Gastroesophageal sphincter (tissue), 3 donors: ENCODE data around the gene GHSR.

Experiments used
- CTCF ChIP-seq, 4 experiments: fragments of 200-600 bp in 2 of 4; fragments of 450-650 bp in 2 of 4; sonication (generic) in 1 of 4; IDR thresholded peaks; one replicate each; pipeline ENCODE4 v1.5.1; 2017 to 2019; ENCODE audit warnings: antibody characterized with exemption in 4 of 4, mild to moderate bottlenecking in 2 of 4, moderate library complexity in 2 of 4
- POLR2A ChIP-seq, 2 donors: fragments of 450-650 bp; IDR thresholded peaks; one replicate each; pipeline ENCODE4 v1.6.1; 2017; ENCODE audit warnings: antibody characterized with exemption in 2 of 2, mild to moderate bottlenecking in 2 of 2, moderate library complexity in 1 of 2

GRCh38 chr3:172448661-172449465 is 607 bp upstream of the GHSR start:
- TF ChIP-seq CTCF (IDR thresholded peaks at IDR 0.05) (no peak), POLR2A (IDR thresholded peaks at IDR 0.05) (no peak)
